Measurements from ENCODE around the gene CYB561D2. TPM values are rescaled to one million over a fixed set of nuclear protein-coding genes. Genes with fewer than 3 reads are reported as not detected.

Gene CYB561D2
- total and polyA plus RNA-seq, 7 donors = 6.8 to 46.0 (median 10.8) TPM

- H3K36me3 ChIP-seq = peaks cover 5 to 27% (median 9%) of the 10 kb centered on the region in 4 donors
- peak overlapping the region in 3 of 4 donors; percentile 69 to 84 (median 72) for H3K4me3 ChIP-seq
- WGBS, 2 donors = 30 to 31% methylated on average over 8 of the region's 8 CpGs
- H3K27ac ChIP-seq = peak overlapping the region in 2 of 4 donors; percentile 90 to 93
- TF ChIP-seq CTCF (IDR thresholded peaks at IDR 0.05) (no peak), POLR2A (IDR thresholded peaks at IDR 0.05) (no peak), POLR2AphosphoS5 (IDR thresholded peaks at IDR 0.05) (no peak), EP300 (IDR thresholded peaks at IDR 0.05) (no peak)
- no peaks in the 10 kb centered on the region for H3K9me3 ChIP-seq
- intact Hi-C loops (cut with DNase I) = loop anchor here (5.0 to 10.0 kb wide), 2 partner anchors 258 to 1035 kb away; partner anchors contain the start of genes MAPKAPK3 and RBM15B
- peaks cover 0 to 56% (median 40%) of the 10 kb centered on the region in 4 donors for H3K4me1 ChIP-seq
- no peak for DNase-seq
- no peaks in the 10 kb centered on the region for H3K27me3 ChIP-seq
These were observed 9.1 kb downstream of the CYB561D2 start for GRCh38 chr3:50359760-50360110.

- peak; percentile 82 for DNase-seq
- TF ChIP-seq POLR2AphosphoS5 (IDR thresholded peaks at IDR 0.05) (peak in 1 of 4 donors; percentile 2), EP300 (IDR thresholded peaks at IDR 0.05) (no peak)
- intact Hi-C loops (cut with DNase I) = loop anchor here (5.0 kb wide), 2 partner anchors 178 to 253 kb away; partner anchors contain the start of gene MAPKAPK3
- H3K27ac ChIP-seq = peak overlapping the region; percentile 57 to 72 (median 68)
- WGBS, 2 donors = 3 to 12% methylated on average over 48 of the region's 48 CpGs
- H3K36me3 ChIP-seq = no peaks in the 10 kb centered on the region
- no peaks in the 10 kb centered on the region for H3K9me3 ChIP-seq
- H3K4me1 ChIP-seq = peaks cover 0 to 19% (median 13%) of the 10 kb centered on the region in 4 donors
- H3K4me3 ChIP-seq = peak overlapping the region; percentile 45 to 62 (median 50)
- peaks cover 0 to 9% (median 4%) of the 10 kb centered on the region in 3 donors for H3K27me3 ChIP-seq
These were observed 14.0 kb downstream of the CYB561D2 start for GRCh38 chr3:50364573-50365079.

GRCh38 chr3:50365080-50365841 lies 14.6 kb downstream of the CYB561D2 start:
- peaks cover 0 to 15% (median 5%) of the 10 kb centered on the region in 3 donors for H3K27me3 ChIP-seq
- H3K36me3 ChIP-seq = no peaks in the 10 kb centered on the region
- no peaks in the 10 kb centered on the region for H3K9me3 ChIP-seq
- WGBS, 2 donors = 2 to 4% methylated on average over 53 of the region's 53 CpGs
- DNase-seq = peak; percentile 93
- peak in 3 of 4 donors; percentile 25 to 69 (median 51) for TF ChIP-seq POLR2AphosphoS5 (IDR thresholded peaks at IDR 0.05)
- TF ChIP-seq CTCF (IDR thresholded peaks at IDR 0.05) = no peak
- peak overlapping the region; percentile 57 to 72 (median 68) for H3K27ac ChIP-seq
- intact Hi-C loops (cut with DNase I) = loop anchor here (5.0 kb wide), 1 partner anchor 177 kb away; no protein-coding TSS in a partner anchor
- H3K4me3 ChIP-seq = peak overlapping the region; percentile 45 to 62 (median 50)
- peaks cover 0 to 14% (median 13%) of the 10 kb centered on the region in 4 donors for H3K4me1 ChIP-seq

- DNase-seq = no peak
- Histone ChIP-seq H3K4me1 (peaks cover 0 to 14% (median 13%) of the 10 kb centered on the region in 4 donors), H3K4me3 (peak overlapping the region in 2 of 4 donors; percentile 45 to 55), H3K27me3 (peaks cover 0 to 19% (median 5%) of the 10 kb centered on the region in 3 donors), H3K27ac (no peak overlapping the region), H3K36me3 (no peaks in the 10 kb centered on the region), H3K9me3 (no peaks in the 10 kb centered on the region)
- no peak for TF ChIP-seq POLR2A (IDR thresholded peaks at IDR 0.05)
- no peak for TF ChIP-seq EP300 (IDR thresholded peaks at IDR 0.05)
- TF ChIP-seq POLR2AphosphoS5 (IDR thresholded peaks at IDR 0.05) = no peak
- TF ChIP-seq CTCF (IDR thresholded peaks at IDR 0.05) = no peak
- intact Hi-C loops (cut with DNase I) = loop anchor here (5.0 kb wide), 1 partner anchor 176 kb away; no protein-coding TSS in a partner anchor
- WGBS, 2 donors = 55 to 79% methylated on average over 5 of the region's 5 CpGs
These were observed 15.2 kb downstream of the CYB561D2 start for GRCh38 chr3:50365842-50366220.
